Activated CD8-positive, alpha-beta memory T cell treated with anti-CD3 and anti-CD28 coated beads, Interleukin-2, amount 50 U/mL, for 24 hours (primary cell): ENCODE measurements around the gene UBAC2.

Experiments used
- DNase-seq: peaks from one replicate; pipeline ENCODE4 v3.0.0-alpha.2; 2020; ENCODE audit errors: extremely low read depth

Gene UBAC2

DNA sequence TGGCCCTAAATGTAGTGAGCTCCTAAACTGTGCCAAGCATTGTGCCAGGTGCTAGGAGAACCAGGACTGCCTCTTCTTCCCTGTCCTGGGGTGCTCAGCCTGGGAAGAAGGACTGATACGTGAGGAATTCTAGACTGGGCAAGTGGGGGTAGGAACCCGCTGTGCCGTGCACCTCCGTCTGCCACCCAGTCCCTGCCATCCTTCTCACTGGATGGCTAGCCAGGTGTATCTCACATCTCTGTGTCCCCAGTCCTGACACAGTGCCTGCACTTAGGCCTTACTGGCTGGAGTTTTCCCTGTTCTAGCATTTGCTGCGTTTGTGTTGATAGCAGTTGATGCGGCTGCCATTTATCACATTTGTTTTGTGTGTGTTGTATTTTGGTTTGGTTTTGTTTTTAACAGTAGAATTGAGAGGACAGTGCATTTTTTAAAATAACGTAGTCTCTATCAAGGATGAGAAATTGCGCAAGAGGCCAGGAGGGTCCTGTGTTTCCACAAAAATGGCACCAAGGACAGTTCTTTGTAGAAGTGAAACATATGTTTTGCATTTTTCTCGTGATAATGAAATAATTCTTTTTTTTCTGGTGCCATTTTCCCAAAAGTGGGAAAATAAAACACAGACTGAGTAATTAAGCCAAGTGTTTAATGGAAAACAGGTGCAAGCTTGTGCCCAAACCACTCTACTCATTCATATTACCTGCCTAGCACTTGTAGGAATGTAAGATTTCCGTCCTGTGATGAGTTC, 111.3 kb downstream of the UBAC2 start:
- DNase-seq: no peak

DNA sequence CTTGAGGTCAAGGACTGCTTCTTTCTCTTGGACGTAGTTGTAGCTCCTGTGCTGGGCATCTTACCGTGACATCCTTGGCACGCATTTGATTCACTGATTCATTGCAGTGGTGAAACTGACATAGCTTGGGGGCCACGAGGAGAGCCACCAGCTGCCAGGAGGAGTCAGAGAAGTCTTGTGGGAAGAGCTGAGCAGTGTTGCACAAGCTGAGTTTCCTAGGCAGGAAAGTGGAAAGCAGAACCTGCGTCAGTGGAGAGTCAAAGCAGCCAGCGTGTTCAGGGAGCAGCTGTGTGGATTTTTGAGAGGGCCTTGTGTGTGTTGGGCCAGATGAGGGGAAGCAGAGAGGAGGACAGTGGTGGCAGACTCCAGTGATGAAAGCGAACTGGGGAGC, 111.8 kb downstream of the UBAC2 start:
- no peak for DNase-seq

DNA sequence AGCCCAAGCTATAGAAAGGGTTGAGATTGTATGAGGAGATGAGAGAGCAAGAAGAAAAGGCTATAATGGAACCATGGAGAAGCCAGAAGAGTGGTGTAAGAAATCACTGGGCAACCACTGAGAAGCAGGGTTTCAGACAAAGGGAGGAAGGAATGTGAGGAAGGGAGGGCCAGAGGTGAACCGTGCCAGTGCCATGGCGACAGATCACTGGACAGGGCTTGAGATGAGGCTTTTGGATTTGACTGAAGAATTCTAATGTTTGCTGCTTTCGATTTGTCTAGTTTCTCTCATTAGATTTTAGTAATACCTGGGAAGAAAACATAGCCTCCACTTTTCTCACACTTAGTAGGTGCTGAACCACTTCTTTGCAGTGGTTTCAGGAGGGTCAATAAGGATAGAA, 112.8 kb downstream of the UBAC2 start:
- DNase-seq: no peak

DNA sequence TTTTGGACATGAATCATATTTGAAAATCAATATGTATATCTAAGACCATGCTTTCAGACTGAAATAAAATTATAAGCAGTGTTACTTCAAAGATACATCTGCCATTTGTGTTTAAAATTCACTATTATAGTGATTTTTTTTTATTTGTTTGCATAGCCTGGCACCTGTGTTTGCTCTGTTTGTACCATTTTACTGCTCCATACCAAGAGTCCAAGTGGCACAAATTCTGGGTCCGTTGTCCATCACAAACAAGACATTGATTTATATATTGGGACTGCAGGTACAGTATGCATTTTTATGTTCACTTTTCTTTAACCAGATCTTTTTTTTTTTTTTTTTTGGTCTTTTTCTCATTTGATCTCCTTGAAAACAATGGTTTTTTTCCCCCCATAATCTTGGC, 113.3 kb downstream of the UBAC2 start:
- DNase-seq: no peak

DNA sequence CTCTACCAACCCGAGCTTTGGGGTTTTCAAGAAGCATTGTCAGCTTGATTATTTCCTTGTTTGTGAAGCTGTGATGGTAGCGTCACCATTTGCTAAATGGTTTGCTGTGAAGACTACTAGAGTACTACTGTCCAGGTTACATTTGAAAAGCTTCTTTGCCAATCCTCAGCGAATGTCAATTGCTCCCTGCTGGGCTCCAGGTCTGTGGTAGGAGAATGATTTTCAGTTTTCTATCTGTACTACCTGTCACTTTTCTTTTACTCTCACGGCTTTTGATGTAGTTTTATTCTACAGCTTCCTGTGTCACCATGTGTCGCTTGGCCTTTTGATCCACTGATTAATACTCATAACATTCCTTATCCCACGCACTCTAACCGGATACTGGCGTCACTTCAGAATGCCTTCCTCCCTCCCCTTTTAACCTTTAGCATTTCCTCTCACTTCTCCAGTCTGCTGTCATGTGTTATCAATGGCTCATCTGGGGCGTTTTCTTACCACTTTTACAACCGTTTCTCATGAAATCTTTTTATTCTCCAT, 114.1 kb downstream of the UBAC2 start:
- DNase-seq: no peak

DNA sequence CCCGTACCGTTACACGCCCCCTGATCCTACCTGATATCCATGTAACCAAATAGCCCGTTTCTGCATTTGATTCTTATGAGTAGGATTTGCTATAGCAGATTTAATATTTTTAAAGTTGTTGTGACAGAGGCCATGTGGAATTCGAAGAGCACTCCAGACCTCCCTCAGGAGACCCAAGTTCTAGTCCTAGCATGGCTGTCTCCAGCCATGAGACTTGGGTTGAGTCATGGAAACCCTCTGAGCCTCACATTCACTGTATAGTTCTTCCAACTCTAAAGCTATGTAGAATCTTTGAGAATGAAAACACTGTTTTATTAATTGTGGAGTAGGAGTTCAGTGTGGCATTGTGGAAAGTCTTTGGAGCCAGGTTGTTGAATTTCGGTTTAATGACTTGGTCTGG, 114.5 kb downstream of the UBAC2 start:
- no peak for DNase-seq

DNA sequence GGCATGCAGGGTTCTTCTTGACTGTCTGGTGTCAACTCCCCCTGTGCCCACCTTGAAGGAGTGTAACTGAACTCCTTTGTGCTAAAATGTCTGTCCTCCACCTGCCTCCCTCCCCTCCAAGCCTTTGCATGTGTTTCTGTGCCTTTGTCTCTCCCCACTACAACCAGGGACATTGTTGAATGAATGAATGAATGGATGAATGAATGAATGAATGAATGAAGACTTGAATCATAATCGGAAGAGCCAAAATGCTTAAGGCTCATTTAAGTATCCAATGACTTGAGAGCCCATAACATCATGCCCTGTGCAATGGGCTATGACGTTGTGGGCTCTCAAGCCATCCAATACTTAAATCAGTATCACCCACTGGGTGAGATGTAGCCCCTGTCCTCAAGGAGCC, 115.6 kb downstream of the UBAC2 start:
- DNase-seq: no peak

DNA sequence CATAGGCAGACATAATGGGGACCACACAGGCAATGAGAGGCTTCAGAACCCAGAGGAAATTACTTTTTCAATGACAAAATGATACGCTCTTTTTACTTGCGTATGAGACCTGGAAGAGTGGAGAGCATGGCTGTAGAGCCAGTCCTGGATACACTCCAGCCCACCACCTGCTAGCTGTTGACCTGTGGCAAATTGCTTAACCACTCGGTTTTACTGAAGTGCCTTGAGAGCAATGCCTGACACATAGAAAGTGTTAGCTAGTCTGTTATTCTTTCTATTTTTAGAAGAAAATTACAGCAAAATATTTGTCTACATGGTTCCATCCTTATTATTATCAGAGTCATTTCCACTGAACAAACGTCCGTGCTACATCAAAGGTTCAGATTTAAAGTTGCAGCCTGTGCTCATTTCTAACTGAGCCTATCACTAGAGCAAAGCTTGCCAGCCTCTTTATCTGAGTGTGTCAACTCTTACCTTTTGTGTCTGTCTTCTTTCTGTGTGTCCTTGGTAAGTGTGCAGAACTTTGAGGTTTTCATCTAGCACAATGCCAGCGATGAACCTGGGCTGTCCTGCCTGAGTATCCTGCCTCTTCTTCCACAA, 116.1 kb downstream of the UBAC2 start:
- no peak for DNase-seq

DNA sequence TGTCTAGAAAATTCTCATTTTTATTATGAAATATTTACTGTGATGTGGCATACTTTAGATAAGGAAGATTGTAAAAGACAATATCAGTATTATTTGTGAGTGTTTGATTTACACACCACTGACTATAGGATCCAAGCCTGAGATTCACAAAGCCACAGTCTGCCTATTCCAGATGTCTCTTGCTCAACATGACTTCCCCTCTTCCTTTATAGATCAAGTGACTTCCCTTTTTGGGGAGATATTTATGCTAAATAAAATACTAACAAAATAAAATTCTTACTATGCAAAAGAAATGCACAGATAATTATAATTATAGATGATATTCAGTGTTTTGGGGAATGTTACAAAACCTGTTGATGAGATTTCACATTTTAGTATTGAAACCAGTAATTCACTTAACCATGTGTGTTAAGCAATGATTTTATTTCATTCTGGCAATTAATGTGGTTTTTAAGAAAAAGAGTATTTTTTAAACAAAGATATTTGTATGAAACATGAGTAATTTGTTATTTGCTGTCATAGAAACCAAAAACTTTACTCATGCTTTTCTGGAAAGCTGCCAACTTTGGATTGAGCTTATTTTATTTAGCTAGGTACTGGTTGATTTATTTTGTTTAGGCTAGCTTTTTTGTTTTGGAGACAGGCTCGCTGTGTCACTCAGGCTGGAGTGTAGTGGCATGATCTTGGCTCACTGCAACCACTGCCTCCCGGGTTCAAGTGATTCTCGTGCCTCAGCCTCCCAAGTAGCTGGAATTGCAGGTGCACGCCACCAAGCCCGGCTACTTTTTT, 120.2 kb downstream of the UBAC2 start:
- DNase-seq: no peak

DNA sequence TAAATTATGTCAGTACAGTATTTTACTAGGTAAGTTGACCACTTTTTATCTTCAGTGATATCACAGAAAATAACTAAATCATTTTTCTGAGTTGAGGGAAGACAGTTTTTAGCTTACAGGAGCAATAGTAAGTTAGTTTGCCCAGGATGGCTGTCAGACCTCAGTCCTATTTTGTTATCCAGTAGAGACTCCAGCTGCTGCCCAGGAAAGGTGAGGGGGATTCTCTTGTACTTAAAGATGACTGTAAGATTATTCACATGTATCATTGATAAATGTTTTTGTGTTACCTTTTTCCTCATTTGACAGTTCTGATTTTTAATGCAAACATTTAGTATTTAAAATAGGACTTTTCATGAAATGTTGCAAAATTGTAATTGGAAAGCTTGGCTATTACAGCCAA, 121.1 kb downstream of the UBAC2 start:
- DNase-seq: no peak

DNA sequence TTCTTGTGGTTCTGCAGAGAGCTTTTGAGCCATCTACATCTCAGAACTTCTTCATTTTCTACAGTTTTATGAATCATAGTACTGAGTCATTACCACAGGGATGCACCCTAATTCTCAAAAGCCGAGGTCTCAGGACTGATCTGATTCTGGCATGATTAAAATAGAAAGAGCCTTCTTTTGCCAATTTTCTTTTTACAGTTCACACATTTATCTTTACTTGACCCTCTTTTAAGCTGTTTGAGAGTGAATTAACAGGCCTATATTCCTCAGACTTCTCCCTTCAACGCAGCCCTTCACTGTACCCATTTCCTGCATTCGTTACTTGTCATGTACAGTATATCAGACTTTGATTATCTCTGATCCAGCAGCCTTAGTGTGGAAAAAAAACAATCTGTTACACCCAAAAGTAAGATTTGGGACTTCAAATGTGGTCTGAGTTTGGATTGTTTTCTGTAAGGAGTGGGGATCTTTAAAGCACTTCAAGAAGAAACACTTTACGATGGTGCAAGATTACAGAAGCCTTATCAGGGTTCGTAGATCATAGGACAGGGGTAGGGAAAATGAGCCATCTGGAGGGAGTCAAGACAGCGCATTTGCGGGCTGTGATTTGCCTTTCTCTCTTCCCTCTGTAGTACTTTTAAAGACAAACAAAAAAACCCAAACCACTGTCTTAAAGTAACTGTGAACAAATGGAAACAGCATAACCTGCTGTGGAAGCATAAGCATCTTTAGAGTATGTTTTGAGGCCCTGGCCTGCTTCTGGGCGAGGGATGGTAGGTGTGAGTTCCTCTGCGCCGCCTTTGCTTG, 121.8 kb downstream of the UBAC2 start:
- no peak for DNase-seq

DNA sequence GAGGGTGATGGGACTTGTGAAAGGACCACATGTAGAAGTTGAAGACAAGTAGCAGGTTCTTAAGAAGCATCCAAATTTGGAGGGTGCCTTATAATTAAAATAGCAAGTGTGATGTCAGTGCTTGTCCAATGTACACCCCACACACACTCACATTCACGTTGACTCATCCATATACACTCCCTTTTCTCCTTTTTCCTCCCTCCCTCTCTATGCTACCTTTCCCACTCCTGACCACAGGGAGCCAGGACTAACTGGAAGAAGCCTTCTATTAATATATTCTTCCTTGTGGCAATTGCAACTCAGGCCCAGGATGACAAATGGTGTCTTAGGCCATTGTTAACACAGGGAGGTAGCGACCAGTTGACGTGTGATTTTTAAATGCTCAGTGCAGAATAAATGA, 122.8 kb downstream of the UBAC2 start:
- no peak for DNase-seq

DNA sequence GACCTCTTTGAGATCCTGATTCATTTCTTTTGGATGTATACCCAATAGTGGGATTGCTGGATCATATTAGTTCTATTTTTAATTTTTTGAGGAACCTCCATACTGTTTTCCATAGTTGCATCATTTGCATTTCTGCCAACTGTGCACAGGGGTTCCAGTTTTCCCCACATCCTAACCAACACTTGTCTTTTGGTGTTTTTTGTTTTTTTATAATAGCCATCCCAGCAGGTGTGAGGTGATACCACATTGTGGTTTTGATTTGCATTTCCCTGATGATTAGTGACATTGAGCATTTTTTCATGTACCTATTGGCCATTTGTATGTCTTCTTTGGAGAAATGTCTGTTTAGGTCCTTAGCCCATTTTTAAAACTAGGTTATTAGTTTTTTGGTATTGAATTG, 125.4 kb downstream of the UBAC2 start:
- DNase-seq: no peak

DNA sequence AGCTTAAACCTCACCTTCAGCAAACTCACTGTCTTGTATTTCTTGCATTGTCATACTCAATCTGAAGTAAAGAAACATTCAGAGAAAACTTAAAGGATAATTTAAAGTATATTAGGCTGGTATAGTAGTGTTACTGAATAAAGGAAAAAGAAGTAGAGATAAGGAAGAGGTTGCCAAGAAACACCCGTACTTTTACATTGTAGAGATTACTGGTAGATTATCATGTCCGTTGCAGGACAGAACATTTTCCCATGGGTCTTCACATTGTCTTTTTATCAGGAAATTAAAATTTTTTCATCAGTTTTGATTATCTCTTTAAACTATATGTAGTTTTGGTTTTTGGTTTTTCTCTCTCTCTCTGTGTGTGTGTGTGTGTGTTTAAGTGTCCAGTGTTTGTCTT, 126.5 kb downstream of the UBAC2 start:
- DNase-seq: no peak

DNA sequence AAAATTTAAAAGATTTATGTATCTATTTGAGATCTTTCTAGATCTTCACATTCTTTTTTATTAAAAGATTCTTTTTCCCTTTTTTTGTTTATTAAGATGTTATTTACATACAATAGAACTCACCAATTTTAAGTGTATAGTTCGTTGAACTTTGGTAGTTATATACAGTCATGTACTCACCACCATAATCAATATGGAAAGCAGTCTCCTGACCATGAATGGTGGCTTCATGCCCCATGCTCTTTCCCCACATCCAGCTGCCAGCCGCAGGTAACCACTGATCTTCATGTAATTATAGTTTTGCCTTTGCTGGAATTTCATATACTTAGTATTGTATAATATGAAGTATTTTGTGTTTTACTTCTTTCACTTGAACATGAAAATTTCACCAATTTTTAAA, 127.1 kb downstream of the UBAC2 start:
- DNase-seq: no peak

DNA sequence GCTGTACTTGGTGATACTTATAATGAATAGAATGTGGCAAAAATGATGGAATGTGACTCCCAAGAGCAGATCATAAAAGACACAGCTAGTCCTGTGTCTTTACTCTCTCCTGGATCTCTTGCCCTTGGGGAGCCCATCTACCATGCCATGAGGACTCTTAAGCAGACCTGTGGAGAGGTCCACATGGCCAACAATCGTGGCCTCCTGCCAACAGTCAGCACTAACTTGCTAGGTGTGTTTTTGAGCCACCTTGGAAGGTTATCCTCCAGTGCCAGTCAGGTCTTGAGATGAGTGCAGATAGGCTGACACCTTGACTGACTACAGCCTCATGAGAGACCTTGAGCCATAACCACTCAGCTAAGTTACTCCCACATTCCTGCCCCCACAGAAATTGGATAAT, 128.8 kb downstream of the UBAC2 start:
- no peak for DNase-seq

DNA sequence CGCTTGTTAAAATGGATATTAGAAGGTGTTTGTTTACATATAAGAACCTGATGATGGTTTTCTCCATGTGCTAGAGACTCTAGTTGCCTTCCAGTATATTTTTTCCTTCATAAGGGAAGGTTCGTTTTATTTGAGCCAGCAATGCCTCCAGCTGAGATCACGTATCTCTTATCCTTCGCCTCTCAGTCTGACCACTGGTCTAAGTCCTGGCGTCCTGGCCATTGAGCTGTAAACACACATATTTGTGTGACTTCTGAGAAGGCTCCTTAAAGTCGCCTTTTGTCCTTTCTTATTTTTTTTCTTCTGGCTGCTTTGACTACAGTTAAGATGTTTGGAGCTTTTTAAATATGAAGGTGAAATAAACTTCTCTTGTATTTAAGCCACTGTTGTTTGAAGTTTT, 130.3 kb downstream of the UBAC2 start:
- DNase-seq: no peak

DNA sequence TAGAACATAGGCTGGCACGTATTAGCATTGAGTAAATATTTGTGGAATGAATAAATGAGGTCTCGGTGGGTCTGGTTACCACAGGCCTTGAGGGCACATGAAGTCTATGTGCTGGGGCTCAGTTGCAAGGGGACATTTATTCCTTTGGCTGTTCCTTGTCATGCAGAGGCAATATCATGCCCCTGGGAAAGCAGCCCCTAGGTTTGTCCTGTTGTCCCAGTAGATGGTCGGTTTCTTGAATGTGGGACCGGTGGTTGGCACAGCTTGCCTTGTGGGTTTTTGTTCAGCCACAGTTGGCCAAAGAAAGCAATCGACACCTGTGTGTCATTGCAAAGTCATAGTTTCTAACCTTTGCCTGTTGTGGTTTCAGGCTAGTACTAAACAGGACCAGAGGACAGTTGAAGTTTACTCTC, 131.2 kb downstream of the UBAC2 start:
- no peak for DNase-seq

DNA sequence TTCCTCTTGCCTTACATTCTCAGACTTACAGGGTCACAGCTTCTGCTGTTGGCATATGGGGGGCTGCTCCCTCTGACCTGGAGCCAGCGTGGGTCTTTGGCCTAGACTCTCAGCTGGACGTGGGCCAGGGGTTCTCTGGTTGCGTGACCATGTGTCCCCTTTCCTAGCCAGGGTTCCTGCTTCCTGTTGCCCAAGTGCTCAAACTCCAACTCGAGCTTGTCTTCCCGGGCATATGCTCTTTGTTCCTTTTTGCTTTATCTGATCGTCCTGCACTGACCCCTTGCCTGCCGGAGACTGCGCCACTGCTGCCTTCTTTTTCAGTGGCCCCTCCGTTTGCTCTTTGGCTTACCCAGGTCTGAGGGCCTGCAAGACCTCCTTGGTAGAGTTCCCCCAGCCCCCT, 131.8 kb downstream of the UBAC2 start:
- no peak for DNase-seq

DNA sequence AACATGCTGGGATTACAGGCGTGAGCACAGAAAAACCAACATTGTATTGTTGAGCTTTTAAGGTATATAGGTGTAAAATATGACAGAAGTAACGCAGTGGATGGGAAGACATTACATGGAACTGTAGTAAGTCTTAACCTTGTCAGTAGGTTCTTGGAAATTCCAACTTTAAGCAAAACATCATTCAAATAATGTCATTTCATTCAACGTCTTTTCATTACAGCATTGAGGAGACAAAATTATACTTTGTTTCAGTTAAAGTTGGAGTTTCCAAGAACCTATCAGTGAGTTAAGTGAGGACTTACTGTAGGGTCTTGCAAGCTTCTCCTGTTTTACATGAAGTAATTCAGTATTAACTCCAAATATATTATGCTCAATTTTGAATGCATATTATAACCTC, 133.6 kb downstream of the UBAC2 start:
- DNase-seq: no peak

DNA sequence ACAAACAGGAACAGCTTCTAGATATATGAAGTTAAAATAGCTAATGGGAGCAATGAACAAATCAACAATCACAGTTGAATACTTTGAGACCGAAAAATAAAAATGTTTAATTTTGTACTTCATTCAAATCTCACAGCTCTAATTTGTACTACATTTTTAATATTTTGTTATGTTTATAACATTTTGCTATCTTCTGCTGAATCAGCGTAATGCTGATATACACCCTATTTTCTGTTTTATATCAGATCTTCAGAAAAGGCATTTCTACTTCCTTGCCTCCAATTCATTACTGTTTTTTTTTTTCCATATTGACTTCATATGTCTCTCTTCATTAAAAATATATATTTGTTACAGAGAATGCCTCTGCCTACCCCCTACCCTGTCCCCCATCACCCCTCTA, 134.4 kb downstream of the UBAC2 start:
- DNase-seq: no peak

DNA sequence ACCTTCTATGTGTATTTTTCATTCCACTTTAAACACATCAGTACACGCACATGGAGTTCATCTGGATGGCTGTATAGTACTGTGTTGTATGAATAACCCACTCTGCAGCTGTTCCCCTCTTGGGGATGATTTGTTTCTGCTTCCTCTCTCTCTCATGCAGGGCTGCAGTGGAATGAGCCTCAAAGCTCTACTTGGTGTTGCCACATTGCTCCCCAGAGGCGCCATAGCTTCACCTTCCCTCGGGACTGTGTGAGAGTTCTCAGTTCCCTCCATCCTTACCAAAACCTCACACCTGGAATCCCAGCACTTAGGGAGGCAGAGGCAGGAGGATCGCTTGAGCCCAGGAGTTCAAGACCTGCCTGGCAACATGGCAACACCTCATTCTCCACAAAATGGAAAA, 134.9 kb downstream of the UBAC2 start:
- DNase-seq: no peak
